GM12878 (cell line): Measurements from ENCODE around the gene ADK. TPM values are rescaled to one million over a fixed set of nuclear protein-coding genes. Genes with fewer than 3 reads are reported as not detected.
A peak's percentile ranks its signal among the peaks of the same experiment; 100 is the strongest.

Experiments
- CTCF ChIP-seq, 3 experiments: IDR thresholded peaks in 2 of 3; conservative IDR thresholded peaks in 1 of 3; 2 replicates each; pipeline ENCODE4 v1.5.1; 2011; ENCODE audit warnings: low read depth in 3 of 3, low read length in 3 of 3, mild to moderate bottlenecking in 3 of 3, control low read depth in 2 of 3, moderate library complexity in 2 of 3, inconsistent platforms in 1 of 3, mixed read lengths in 1 of 3; ENCODE audit not compliant: control insufficient read depth in 2 of 3, insufficient read depth in 1 of 3; ENCODE audit errors: extremely low read depth in 1 of 3
- LARP7 ChIP-seq: fragments of 450-650 bp; IDR thresholded peaks from 2 replicates; pipeline ENCODE4 v1.6.1; 2017; ENCODE audit warnings: mild to moderate bottlenecking
- MEF2B ChIP-seq: fragments of 450-650 bp; IDR thresholded peaks from 2 replicates; pipeline ENCODE4 v1.6.1; 2018; ENCODE audit warnings: mild to moderate bottlenecking, moderate library complexity; ENCODE audit not compliant: partially characterized antibody, poor library complexity, severe bottlenecking
- NBN ChIP-seq: fragments of 450-650 bp; IDR thresholded peaks from 2 replicates; pipeline ENCODE4 v1.6.1; 2016
- RUNX3 ChIP-seq: IDR thresholded peaks from 2 replicates; pipeline ENCODE4 v1.6.1; 2012; ENCODE audit warnings: low read length, inconsistent platforms
- SKIL ChIP-seq: fragments of 450-650 bp; IDR thresholded peaks from 2 replicates; pipeline ENCODE4 v1.6.1; 2017; ENCODE audit warnings: mild to moderate bottlenecking, low read depth, inconsistent platforms; ENCODE audit not compliant: poor library complexity, severe bottlenecking
- SREBF2 ChIP-seq: IDR thresholded peaks from 2 replicates; pipeline ENCODE4 v1.6.1; 2012; ENCODE audit warnings: mild to moderate bottlenecking, low read length
- TARDBP ChIP-seq: IDR thresholded peaks from 2 replicates; pipeline ENCODE4 v1.6.1; 2016; ENCODE audit warnings: borderline replicate concordance
- polyA plus RNA-seq, 11 experiments: library from polyadenylated mRNA; depleted of rRNA in 4 of 11; unstranded in 6 of 11; stranded (reverse) in 5 of 11; fragments of >200 nt; fragmentation: Nextera tagmentation in 4 of 11; fragmentation: Illumina TruSeq in 1 of 11; extraction: Ambion mirVana in 4 of 11; extraction: Trizol in 1 of 11; gene quantifications; 1 replicate in 1 of 11; 2 replicates in 10 of 11; pipeline versions ENCODE4 v1.2.1 to v1.2.3, GENCODE V29; 2011 to 2016; ENCODE audit warnings: inconsistent platforms in 2 of 11, missing spikeins in 2 of 11, low read depth in 1 of 11
- total RNA-seq, 4 experiments: library from RNA; depleted of rRNA in 3 of 4; stranded (reverse); fragments of >200 nt in 3 of 4; fragmentation: Illumina TruSeq in 1 of 4; extraction: Trizol in 1 of 4; gene quantifications; 2 replicates each; pipeline versions ENCODE4 v1.2.1 to v1.2.3, GENCODE V29; 2013 to 2021

Gene ADK
- total and polyA plus RNA-seq, 10 of the 15 experiments (the other 5 are each of a cell fraction or from before 2014, with no cell fraction given), result 42.0 to 151 (median 81.6) TPM

- TF ChIP-seq MEF2B (peak; percentile 16), NBN (no peak), LARP7 (no peak), TARDBP (no peak), SKIL (peak; percentile 90), CTCF (IDR thresholded peaks at IDR 0.05 in 2 of 3, conservative IDR thresholded peaks at IDR 0.05 in 1 of 3; ENCODE audit: control insufficient read depth in 2 of 3, extremely low read depth in 1 of 3, insufficient read depth in 1 of 3, low read depth in 3 of 3, low read length in 3 of 3) (peak; percentile 27 to 50 (median 40); a peak in 4 of 6 replicates), SREBF2 (no peak), RUNX3 (peak; percentile 30; the same call in 1 of the 2 replicates)
These were observed 599.8 kb downstream of the ADK start (continued) for GRCh38 chr10:74750848-74751274.
